Loucy (cell line): ENCODE data around the gene COL26A1.
A peak's percentile ranks its signal among the peaks of the same experiment; 100 is the strongest.

Source experiments
- H2AFZ ChIP-seq: fragments of 200-600 bp; sonication (generic); 2 replicates; pipeline ENCODE4 v1.6.0; 2016; ENCODE audit warnings: antibody characterized with exemption, mild to moderate bottlenecking, low read length, moderate library complexity
- H3F3A ChIP-seq: fragments of 200-600 bp; 2 replicates; pipeline ENCODE4 v1.6.0; 2016; ENCODE audit warnings: antibody characterized with exemption, low read depth, mild to moderate bottlenecking
- H3K27me3 ChIP-seq: fragments of 200-600 bp; sonication (generic); 2 replicates; pipeline ENCODE4 v1.6.1; 2014; ENCODE audit warnings: low read length, mild to moderate bottlenecking; ENCODE audit not compliant: insufficient read depth, poor library complexity, severe bottlenecking
- H3K36me3 ChIP-seq: fragments of 200-600 bp; sonication (generic); 2 replicates; pipeline ENCODE4 v1.6.1; 2016; ENCODE audit warnings: low read length; ENCODE audit not compliant: insufficient read depth
- H3K4me1 ChIP-seq: fragments of 200-600 bp; sonication (generic); 2 replicates; pipeline ENCODE4 v1.5.1; 2014; ENCODE audit warnings: low read length, mild to moderate bottlenecking; ENCODE audit not compliant: insufficient read depth, poor library complexity, severe bottlenecking
- H3K4me2 ChIP-seq: fragments of 200-600 bp; sonication (generic); 2 replicates; pipeline ENCODE4 v1.6.0; 2014; ENCODE audit warnings: antibody characterized with exemption, low read length, low read depth, mild to moderate bottlenecking; ENCODE audit not compliant: poor library complexity, severe bottlenecking
- H3K4me3 ChIP-seq: fragments of 200-600 bp; sonication (generic); 2 replicates; pipeline ENCODE4 v1.5.1; 2014; ENCODE audit warnings: low read length, mild to moderate bottlenecking, mixed read lengths; ENCODE audit not compliant: poor library complexity, severe bottlenecking
- H3K79me2 ChIP-seq: fragments of 200-600 bp; sonication (generic); 2 replicates; pipeline ENCODE4 v1.6.1; 2014; ENCODE audit warnings: low read length; ENCODE audit not compliant: insufficient read depth
- H3K9ac ChIP-seq: fragments of 200-600 bp; sonication (generic); 2 replicates; pipeline ENCODE4 v1.6.0; 2014; ENCODE audit warnings: mild to moderate bottlenecking, low read depth, low read length, moderate library complexity; ENCODE audit not compliant: poor library complexity, severe bottlenecking
- H3K9me2 ChIP-seq: fragments of 200-600 bp; sonication (generic); replicated peaks from 2 replicates; pipeline ENCODE4 v1.6.1; 2016; ENCODE audit warnings: low read depth, low read length, mixed read lengths
- H3K9me3 ChIP-seq: fragments of 200-600 bp; sonication (generic); 2 replicates; pipeline ENCODE4 v1.6.1; 2014; ENCODE audit warnings: mild to moderate bottlenecking, antibody characterized with exemption, low read length, low read depth; ENCODE audit not compliant: insufficient read depth
- H4K20me1 ChIP-seq: fragments of 200-600 bp; sonication (generic); 2 replicates; pipeline ENCODE4 v1.6.0; 2014; ENCODE audit warnings: antibody characterized with exemption, low read length, mild to moderate bottlenecking; ENCODE audit not compliant: insufficient read depth, poor library complexity, severe bottlenecking
- EZH2phosphoT487 ChIP-seq: fragments of 200-600 bp; IDR thresholded peaks from 2 replicates; pipeline ENCODE4 v1.6.1; 2018; ENCODE audit warnings: antibody characterized with exemption, mild to moderate bottlenecking, moderate library complexity, borderline replicate concordance
- TF ChIP-seq, protein P1 (sequence below): fragments of 200-600 bp; sonication (generic); conservative IDR thresholded peaks from 2 replicates; pipeline ENCODE4 v1.5.1; 2014; ENCODE audit warnings: mild to moderate bottlenecking, antibody characterized with exemption, low read length

COL26A1 gene

DNA sequence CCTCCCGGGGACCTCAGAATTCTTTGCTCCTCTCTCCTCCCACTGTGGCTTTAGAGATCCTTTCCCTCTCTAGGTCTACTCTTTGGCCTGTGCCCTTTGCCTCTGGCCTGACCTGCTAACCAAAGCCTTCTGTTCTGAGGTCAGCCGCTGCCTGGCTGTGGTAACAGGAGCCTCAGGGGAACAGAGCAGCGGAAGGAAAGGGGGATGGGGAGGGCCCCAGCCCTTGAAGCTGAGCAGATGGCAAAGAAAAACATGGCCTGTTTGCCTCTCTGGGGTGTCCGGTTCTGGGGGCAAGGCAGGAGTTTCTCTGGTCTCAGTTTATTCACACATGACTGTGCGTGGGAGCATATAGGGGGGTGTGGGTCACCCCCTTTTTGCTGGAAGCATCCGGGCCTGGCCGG, 28.2 kb downstream of the COL26A1 start:
- Histone ChIP-seq H3K27me3 (no peaks in the 10 kb centered on the region), H3K4me3 (peak overlapping the region; percentile 66), H3K9me3 (no peaks in the 10 kb centered on the region), H4K20me1 (no peaks in the 10 kb centered on the region), H2AFZ (no peak overlapping the region), H3F3A (no peaks in the 10 kb centered on the region; the same call in 1 of the 2 replicates), H3K9ac (peak overlapping the region; percentile 65), H3K4me2 (peak overlapping the region; percentile 87), H3K79me2 (no peaks in the 10 kb centered on the region), H3K4me1 (peaks cover 43% of the 10 kb centered on the region), H3K36me3 (no peaks in the 10 kb centered on the region), H3K9me2 (no peaks in the 10 kb centered on the region)
- TF ChIP-seq, protein P1, sequence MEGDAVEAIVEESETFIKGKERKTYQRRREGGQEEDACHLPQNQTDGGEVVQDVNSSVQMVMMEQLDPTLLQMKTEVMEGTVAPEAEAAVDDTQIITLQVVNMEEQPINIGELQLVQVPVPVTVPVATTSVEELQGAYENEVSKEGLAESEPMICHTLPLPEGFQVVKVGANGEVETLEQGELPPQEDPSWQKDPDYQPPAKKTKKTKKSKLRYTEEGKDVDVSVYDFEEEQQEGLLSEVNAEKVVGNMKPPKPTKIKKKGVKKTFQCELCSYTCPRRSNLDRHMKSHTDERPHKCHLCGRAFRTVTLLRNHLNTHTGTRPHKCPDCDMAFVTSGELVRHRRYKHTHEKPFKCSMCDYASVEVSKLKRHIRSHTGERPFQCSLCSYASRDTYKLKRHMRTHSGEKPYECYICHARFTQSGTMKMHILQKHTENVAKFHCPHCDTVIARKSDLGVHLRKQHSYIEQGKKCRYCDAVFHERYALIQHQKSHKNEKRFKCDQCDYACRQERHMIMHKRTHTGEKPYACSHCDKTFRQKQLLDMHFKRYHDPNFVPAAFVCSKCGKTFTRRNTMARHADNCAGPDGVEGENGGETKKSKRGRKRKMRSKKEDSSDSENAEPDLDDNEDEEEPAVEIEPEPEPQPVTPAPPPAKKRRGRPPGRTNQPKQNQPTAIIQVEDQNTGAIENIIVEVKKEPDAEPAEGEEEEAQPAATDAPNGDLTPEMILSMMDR: no peak
- no peak for TF ChIP-seq EZH2phosphoT487

DNA sequence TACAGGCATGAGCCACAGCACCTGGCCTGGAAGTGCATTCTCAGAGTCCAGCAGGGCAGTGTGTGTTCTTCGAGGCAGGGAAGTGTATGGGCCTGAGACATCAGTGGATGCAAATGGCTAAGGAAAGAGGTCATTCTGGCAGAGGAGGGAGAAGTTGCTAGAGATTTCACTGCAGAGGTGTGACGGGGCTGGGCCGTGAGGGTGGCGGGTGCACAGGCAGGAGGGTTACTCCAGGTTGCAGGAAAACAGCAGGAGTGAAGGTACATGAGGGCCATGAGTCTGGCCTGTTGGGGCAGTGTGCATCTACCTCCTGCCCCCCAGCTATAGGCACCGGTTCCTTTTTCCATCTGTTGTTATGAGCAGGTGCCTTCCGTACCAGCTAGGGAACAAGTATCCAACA, 29.3 kb downstream of the COL26A1 start:
- no peaks in the 10 kb centered on the region for H3K9me3 ChIP-seq
- no peak for TF ChIP-seq EZH2phosphoT487
- TF ChIP-seq, protein P1: no peak
- H3K27me3 ChIP-seq: no peaks in the 10 kb centered on the region
- H3K4me2 ChIP-seq: peak overlapping the region; percentile 87
- H3K4me3 ChIP-seq: no peak overlapping the region
- no peak overlapping the region for H2AFZ ChIP-seq
- H3F3A ChIP-seq: no peaks in the 10 kb centered on the region; the same call in 1 of the 2 replicates
- no peaks in the 10 kb centered on the region for H3K79me2 ChIP-seq
- H3K9me2 ChIP-seq: no peaks in the 10 kb centered on the region
- peaks cover 43% of the 10 kb centered on the region for H3K4me1 ChIP-seq
- no peaks in the 10 kb centered on the region for H4K20me1 ChIP-seq
- peak overlapping the region; percentile 65 for H3K9ac ChIP-seq
- H3K36me3 ChIP-seq: no peaks in the 10 kb centered on the region

DNA sequence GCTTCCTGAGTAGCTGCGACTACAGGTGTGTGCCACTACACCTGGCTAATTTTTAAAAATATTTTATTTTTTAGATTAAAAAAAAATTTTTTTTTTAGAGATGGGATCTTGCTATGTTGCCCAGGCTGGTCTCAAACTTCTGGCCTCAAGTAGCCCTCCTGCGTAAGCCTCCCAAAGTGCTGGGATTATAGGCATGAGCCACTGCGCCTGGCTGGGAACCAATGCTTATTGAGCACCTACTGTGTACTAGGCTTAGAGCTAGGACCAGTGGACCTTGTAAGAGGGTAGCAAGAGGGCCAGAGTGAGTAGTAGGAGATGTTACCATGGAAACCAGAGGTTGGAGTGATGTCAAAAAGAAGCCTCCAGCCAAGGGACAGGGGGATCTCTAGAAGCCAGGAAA, 31.2 kb downstream of the COL26A1 start:
- H3K27me3 ChIP-seq: no peaks in the 10 kb centered on the region
- no peak overlapping the region for H2AFZ ChIP-seq
- H3F3A ChIP-seq: no peaks in the 10 kb centered on the region; the same call in 1 of the 2 replicates
- no peak overlapping the region for H3K4me2 ChIP-seq
- no peak overlapping the region for H3K4me3 ChIP-seq
- H3K9me3 ChIP-seq: no peaks in the 10 kb centered on the region
- no peaks in the 10 kb centered on the region for H3K36me3 ChIP-seq
- H3K4me1 ChIP-seq: peaks cover 43% of the 10 kb centered on the region
- no peak for TF ChIP-seq EZH2phosphoT487
- TF ChIP-seq, protein P1: no peak
- H4K20me1 ChIP-seq: no peaks in the 10 kb centered on the region
- H3K9ac ChIP-seq: no peak overlapping the region
- H3K79me2 ChIP-seq: no peaks in the 10 kb centered on the region
- H3K9me2 ChIP-seq: no peaks in the 10 kb centered on the region
